ENCODE measurements around the gene NBPF6.

NBPF6 gene

GRCh38 chr1:108502624-108503023 lies 52.5 kb downstream of the NBPF6 start:
- Histone ChIP-seq H3K27ac (no peak overlapping the region), H3K27me3 (replicated peaks) (no peaks in the 10 kb centered on the region), H3K4me3 (ENCODE audit: low read depth, low read length) (no peak overlapping the region), H3K36me3 (replicated peaks) (no peaks in the 10 kb centered on the region)
- TF ChIP-seq, protein P1, sequence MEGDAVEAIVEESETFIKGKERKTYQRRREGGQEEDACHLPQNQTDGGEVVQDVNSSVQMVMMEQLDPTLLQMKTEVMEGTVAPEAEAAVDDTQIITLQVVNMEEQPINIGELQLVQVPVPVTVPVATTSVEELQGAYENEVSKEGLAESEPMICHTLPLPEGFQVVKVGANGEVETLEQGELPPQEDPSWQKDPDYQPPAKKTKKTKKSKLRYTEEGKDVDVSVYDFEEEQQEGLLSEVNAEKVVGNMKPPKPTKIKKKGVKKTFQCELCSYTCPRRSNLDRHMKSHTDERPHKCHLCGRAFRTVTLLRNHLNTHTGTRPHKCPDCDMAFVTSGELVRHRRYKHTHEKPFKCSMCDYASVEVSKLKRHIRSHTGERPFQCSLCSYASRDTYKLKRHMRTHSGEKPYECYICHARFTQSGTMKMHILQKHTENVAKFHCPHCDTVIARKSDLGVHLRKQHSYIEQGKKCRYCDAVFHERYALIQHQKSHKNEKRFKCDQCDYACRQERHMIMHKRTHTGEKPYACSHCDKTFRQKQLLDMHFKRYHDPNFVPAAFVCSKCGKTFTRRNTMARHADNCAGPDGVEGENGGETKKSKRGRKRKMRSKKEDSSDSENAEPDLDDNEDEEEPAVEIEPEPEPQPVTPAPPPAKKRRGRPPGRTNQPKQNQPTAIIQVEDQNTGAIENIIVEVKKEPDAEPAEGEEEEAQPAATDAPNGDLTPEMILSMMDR (IDR thresholded peaks at IDR 0.05; ENCODE audit: low read depth, low read length, missing control alignments) = no peak
- peak; percentile 14 for DNase-seq
- in situ Hi-C loops (cut with HindIII; ENCODE audit: low pct_ligation_motif_present, low sequenced_read_pairs) = no loop called here

- no peak overlapping the region for H3K4me3 ChIP-seq (ENCODE audit: low read depth, low read length)
- no peaks in the 10 kb centered on the region for H3K36me3 ChIP-seq (replicated peaks)
- TF ChIP-seq, protein P1 (IDR thresholded peaks at IDR 0.05; ENCODE audit: low read depth, low read length, missing control alignments) = no peak
- H3K27me3 ChIP-seq (replicated peaks) = no peaks in the 10 kb centered on the region
- peak; percentile 53 for DNase-seq
- H3K27ac ChIP-seq = no peak overlapping the region
- in situ Hi-C loops (cut with HindIII; ENCODE audit: low pct_ligation_motif_present, low sequenced_read_pairs) = no loop called here
These were observed 53.1 kb downstream of the NBPF6 start for GRCh38 chr1:108503062-108503733.

DNA sequence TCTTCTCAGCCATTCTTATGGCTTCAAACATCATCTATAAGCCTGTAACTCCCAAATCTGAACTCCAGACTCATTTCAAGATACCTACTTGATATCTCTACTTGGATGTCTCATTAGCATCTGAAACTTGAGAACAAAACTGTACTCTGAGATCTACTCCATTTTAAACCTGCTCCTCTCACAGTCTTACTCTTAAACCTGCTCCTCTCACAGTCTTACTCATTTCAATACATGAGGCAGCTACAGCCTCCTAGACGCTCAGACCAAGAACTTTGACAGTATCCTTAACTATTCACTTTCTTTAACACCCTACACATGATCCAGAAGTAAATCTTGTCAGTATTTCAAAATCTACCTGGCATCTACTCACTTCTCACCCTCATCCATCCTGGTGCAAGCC lies 54.3 kb downstream of the NBPF6 start:
- in situ Hi-C loops (cut with HindIII; ENCODE audit: low pct_ligation_motif_present, low sequenced_read_pairs) = no loop called here
- Histone ChIP-seq H3K27ac (no peak overlapping the region), H3K27me3 (replicated peaks) (no peaks in the 10 kb centered on the region), H3K36me3 (replicated peaks) (no peaks in the 10 kb centered on the region), H3K4me3 (ENCODE audit: low read depth, low read length) (no peak overlapping the region)
- TF ChIP-seq, protein P1 (IDR thresholded peaks at IDR 0.05; ENCODE audit: low read depth, low read length, missing control alignments) = no peak
- no peak for DNase-seq

DNA sequence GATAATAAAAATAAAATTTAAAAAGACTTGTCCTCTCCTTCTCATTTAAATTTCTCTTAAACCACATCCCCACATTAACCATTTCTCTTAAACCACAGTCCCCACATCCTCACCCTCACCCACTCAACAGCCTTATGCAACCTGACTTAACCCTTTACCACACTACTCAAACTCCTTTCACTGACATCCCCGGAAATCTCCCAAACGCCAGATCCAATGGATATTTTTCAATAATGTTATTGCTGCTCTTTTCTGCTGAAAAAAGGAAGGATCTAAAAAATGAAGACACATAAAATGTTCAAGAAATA lies 55.6 kb downstream of the NBPF6 start:
- no peak for DNase-seq
- Histone ChIP-seq H3K27me3 (replicated peaks) (no peaks in the 10 kb centered on the region), H3K36me3 (replicated peaks) (no peaks in the 10 kb centered on the region), H3K27ac (no peak overlapping the region), H3K4me3 (ENCODE audit: low read depth, low read length) (no peak overlapping the region)
- TF ChIP-seq, protein P1 (IDR thresholded peaks at IDR 0.05; ENCODE audit: low read depth, low read length, missing control alignments) = no peak
- in situ Hi-C loops (cut with HindIII; ENCODE audit: low pct_ligation_motif_present, low sequenced_read_pairs) = no loop called here

DNA sequence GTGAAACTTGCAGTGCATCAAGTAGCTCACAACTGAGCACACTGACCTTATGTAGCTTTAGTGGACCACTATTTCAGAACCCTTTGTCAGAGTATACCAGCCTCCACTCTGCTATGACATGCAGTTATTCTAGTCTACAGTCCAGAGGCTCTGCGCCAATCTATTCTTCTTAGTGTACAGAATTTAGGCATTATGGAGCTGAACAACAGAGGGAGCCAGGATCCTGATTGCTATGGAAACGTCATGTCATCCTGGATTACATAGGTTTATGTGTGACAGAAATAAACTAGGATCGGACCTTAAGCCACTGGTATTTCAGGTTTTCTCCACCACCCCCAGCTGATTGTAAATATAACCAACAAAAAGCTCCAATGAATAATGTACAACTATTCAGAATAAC lies 61.6 kb downstream of the NBPF6 start:
- Histone ChIP-seq H3K27me3 (replicated peaks) (no peaks in the 10 kb centered on the region), H3K4me3 (ENCODE audit: low read depth, low read length) (no peak overlapping the region), H3K36me3 (replicated peaks) (no peaks in the 10 kb centered on the region), H3K27ac (no peak overlapping the region)
- TF ChIP-seq, protein P1 (IDR thresholded peaks at IDR 0.05; ENCODE audit: low read depth, low read length, missing control alignments) = no peak
- DNase-seq = no peak
- in situ Hi-C loops (cut with HindIII; ENCODE audit: low pct_ligation_motif_present, low sequenced_read_pairs) = no loop called here
